Hypothalamus (tissue), 51 donors: ENCODE results near the gene TDRD15.
"Not testable (repeated sequence)": the region's sequence is repeated elsewhere in the genome, so short reads cannot be mapped to it uniquely, and the experiment has no call there.

Source experiments
- DNase-seq, 51 donors: peaks; one replicate each; lab custom pipeline; 2025; lab: John Stamatoyannopoulos, UW

Gene TDRD15

GRCh38 chr2:21142149-21142548, 18.4 kb downstream of the TDRD15 start:
- DNase-seq = no peak

- DNase-seq = no peak
These were observed 22.9 kb downstream of the TDRD15 start for GRCh38 chr2:21146638-21147037.

GRCh38 chr2:21148718-21149117, 24.9 kb downstream of the TDRD15 start:
- DNase-seq = no peak

GRCh38 chr2:21151234-21151633, 27.5 kb downstream of the TDRD15 start:
- DNase-seq = not testable (repeated sequence)

GRCh38 chr2:21155365-21156136, 31.8 kb downstream of the TDRD15 start:
- no peak for DNase-seq

GRCh38 chr2:21161122-21161521, 37.4 kb downstream of the TDRD15 start:
- no peak for DNase-seq

- DNase-seq = no peak
These were observed 38.3 kb downstream of the TDRD15 start for GRCh38 chr2:21161832-21162614.

GRCh38 chr2:21162615-21162878, 38.8 kb downstream of the TDRD15 start:
- no peak for DNase-seq

GRCh38 chr2:21163213-21163612, 39.4 kb downstream of the TDRD15 start:
- no peak for DNase-seq

GRCh38 chr2:21165350-21165749, 41.6 kb downstream of the TDRD15 start:
- no peak for DNase-seq

GRCh38 chr2:21175895-21176646, 52.3 kb downstream of the TDRD15 start:
- peak in 5 of 51 donors; percentile 11 to 67 (median 22) for DNase-seq

- no peak for DNase-seq
These were observed 58.2 kb downstream of the TDRD15 start for GRCh38 chr2:21181957-21182356.

GRCh38 chr2:21183306-21183705, 59.5 kb downstream of the TDRD15 start:
- DNase-seq = no peak

GRCh38 chr2:21183726-21184125, 60.0 kb downstream of the TDRD15 start:
- no peak for DNase-seq

GRCh38 chr2:21191535-21191934, 67.8 kb downstream of the TDRD15 start:
- DNase-seq = no peak
